Left forelimb (tissue), 1 donor: ENCODE data around the gene CHADL.
A peak's percentile ranks its signal among the peaks of the same experiment; 100 is the strongest.
"Not testable (repeated sequence)": the region's sequence is repeated elsewhere in the genome, so short reads cannot be mapped to it uniquely, and the experiment has no call there.

Experiments
- DNase-seq: peaks from one replicate; pipeline ENCODE4 v3.0.0-alpha.2; 2018; ENCODE audit warnings: low spot score

The CHADL gene, protein sequence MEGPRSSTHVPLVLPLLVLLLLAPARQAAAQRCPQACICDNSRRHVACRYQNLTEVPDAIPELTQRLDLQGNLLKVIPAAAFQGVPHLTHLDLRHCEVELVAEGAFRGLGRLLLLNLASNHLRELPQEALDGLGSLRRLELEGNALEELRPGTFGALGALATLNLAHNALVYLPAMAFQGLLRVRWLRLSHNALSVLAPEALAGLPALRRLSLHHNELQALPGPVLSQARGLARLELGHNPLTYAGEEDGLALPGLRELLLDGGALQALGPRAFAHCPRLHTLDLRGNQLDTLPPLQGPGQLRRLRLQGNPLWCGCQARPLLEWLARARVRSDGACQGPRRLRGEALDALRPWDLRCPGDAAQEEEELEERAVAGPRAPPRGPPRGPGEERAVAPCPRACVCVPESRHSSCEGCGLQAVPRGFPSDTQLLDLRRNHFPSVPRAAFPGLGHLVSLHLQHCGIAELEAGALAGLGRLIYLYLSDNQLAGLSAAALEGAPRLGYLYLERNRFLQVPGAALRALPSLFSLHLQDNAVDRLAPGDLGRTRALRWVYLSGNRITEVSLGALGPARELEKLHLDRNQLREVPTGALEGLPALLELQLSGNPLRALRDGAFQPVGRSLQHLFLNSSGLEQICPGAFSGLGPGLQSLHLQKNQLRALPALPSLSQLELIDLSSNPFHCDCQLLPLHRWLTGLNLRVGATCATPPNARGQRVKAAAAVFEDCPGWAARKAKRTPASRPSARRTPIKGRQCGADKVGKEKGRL

GRCh38 chr22:41240377-41241132, at the start of gene CHADL:
TSS of gene CHADL (minus strand) at chr22:41240931. CDS start at chr22:41240881, 50 bp downstream.
- DNase-seq = no peak

DNA sequence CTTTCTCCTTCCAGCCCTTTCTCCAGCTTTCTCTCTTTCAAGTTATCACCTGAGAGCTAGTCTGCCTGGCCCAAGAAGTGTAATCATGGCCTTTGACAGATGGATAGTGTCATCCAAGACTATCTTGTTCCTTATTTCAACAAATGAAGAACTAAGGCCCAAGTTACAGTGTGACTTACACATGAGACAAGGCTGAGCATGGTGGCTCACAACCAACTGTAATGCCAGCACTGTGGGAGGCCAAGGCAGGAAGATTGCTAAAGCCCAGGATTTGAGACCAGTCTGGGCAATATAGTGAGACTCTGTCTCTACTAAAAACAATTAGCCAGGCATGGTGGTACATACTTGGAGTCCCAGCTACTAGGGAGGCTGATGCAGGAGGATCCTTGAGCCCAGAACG, 48.9 kb upstream of the CHADL start:
- no peak for DNase-seq

DNA sequence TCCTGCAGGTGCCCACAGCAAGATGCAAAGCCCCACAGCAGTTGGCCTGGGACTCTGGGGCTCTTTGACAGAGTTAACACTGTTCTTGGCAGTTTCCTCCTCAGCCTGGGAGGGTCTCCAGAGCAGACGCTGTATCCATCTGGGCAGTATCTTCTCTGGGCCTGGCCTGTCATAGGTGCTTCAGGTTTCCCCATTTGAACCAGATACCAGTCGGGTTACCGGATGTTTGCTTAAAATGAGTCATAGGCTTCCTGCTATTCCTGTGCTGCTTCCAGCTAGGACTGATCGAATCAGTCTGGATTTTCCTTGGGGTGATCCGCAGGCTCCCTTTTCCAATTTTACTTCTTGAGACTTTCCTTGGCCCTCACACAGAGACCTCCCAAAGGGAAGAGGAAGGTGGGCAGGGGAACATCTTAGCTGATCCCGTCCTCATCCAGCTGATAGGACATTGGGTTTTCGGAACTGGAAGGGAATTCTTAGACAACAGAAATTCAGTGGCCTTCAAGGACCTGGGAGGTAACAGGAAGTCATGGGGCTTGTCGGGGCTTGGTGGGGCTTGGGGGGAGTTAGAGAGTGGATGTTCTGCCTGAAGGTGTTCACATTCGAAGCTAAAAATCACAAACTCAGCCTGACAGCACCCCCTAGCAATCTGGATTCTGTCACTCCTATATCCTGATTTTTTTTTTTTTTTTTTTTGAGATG, 47.7 kb upstream of the CHADL start:
- DNase-seq = no peak

- no peak for DNase-seq
These were observed 45.9 kb upstream of the CHADL start for GRCh38 chr22:41286639-41287091.

DNA sequence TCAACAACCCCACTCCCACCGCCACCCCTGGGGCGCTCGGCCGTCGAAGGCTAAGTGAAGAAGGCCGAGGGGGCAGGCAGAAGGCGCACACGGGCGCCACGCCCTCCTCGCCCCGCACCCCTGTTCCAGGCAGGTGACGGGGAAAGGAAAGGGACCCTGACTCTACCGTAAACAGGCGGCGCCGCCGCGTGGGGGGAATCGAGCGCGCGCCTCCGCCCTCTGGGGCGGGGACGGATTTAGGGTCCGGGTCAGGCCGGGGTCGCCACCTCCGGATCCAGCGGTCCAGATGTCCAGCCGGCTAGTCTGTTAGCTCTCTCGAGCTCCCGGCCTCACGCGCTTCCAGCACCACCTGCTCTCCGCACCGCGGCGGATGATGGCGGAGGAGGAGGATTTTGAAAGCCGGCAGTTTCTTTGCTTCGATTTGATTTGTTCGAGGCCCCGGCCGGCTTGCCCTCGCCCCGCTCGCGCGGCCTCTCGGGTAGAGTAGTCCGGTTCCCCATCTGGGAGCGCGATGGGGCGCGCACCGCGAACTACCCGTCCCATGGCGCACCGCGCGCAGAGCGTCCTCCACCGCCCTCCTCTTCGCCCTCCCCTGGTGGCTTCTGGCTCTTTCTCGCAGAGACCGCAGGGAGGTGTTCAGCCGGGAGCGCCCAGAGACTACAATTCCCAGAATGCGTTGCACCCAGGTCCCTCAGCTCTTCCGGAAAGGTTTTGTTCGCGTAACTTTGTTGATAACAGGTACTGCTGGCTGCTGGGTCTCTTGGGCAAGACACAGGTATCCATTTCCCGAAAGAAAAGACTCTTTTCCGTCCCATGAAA, 45.3 kb upstream of the CHADL start, which contains the start of gene RANGAP1:
RANGAP1 (minus strand) TSS at position 368 of the 819 bp plus-strand sequence. CDS start 5,143 bp downstream, outside the sequence.
- peak; percentile 99 for DNase-seq

DNA sequence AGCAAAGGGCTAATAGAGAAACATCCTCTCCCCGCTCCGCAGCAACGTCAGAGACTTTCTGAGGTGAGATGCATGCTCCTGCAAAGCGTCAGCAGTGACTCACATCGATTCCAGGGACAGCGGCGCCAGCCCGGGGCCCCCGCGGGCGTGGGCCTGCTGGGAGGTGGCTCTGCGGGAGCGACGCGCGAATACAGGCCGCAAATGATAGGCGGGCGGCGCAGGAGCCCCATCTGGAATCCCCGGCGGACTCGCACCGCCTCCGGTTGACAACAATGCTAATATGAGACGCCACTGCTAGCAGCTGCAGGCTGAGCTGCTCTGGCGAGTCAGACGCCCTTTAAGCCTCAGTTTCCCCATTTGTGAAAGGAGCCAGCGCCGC, 44.7 kb upstream of the CHADL start:
- no peak for DNase-seq

GRCh38 chr22:41284465-41284864, 43.7 kb upstream of the CHADL start:
- no peak for DNase-seq

GRCh38 chr22:41280854-41281253, 40.1 kb upstream of the CHADL start:
- DNase-seq = no peak

DNA sequence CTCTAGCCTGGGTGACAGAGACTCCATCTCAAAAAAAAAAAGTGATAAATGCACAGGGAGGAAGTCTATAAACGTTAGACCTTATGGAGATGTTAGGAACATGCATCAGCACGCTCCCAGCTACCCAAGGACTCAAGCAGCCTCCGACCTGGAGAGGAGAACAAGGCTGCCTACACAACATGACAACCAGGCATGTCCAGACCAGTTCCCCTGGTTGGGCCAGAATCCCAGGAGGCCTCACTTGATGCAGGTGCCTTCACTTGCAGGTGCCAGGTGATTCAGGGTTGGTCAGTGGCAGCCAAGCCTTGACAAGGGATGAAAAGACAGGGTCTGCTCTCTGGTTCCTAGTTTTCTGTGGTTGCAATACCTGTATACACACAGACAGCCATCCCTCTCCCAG, 39.3 kb upstream of the CHADL start:
- DNase-seq = no peak

- no peak for DNase-seq
These were observed 34.1 kb upstream of the CHADL start for GRCh38 chr22:41274856-41275255.

DNA sequence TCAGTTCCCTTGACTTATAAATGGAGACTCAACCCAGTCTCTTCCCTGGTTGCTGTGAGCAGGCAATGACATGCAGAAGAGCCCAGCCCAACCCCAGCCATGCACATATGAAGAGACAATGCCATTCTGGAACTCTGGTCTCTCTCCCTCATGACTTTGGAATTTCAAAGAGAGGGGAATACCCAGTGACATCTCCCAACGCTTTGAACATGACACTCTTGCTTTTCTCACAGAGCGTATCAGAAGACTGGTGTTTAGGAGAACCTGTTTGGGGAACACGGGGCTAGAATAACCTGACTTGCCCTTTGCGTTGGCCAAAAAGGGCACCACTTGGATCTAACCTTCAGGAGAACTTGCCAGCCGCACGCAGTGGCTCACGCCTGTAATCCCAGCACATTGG, 32.4 kb upstream of the CHADL start:
- no peak for DNase-seq

GRCh38 chr22:41271787-41272186, 31.1 kb upstream of the CHADL start:
- DNase-seq = no peak

- no peak for DNase-seq
These were observed 27.2 kb upstream of the CHADL start for GRCh38 chr22:41267958-41268357.

GRCh38 chr22:41264408-41264941, 23.7 kb upstream of the CHADL start:
- DNase-seq = no peak

DNA sequence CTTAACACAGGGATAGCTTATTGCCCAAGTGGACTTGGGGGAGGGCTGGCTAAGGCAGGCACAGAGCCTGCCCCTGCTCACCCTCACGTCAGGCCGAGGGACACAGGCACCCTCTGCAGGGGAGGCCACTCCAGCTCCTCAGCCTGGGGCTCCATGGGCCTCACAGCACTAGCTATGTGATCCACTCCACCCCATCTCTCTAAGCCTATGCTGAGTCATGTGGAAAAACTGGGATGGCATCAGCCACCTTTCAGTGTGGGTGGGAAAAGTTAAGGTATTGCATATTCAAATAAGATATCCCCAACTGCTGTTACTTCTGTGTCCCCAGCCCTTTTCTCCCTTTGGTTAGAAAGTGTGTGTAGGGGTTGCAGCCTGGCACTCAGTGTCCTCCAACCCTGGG, 23.0 kb upstream of the CHADL start:
- no peak for DNase-seq

GRCh38 chr22:41262250-41262765, 21.6 kb upstream of the CHADL start:
- no peak for DNase-seq

DNA sequence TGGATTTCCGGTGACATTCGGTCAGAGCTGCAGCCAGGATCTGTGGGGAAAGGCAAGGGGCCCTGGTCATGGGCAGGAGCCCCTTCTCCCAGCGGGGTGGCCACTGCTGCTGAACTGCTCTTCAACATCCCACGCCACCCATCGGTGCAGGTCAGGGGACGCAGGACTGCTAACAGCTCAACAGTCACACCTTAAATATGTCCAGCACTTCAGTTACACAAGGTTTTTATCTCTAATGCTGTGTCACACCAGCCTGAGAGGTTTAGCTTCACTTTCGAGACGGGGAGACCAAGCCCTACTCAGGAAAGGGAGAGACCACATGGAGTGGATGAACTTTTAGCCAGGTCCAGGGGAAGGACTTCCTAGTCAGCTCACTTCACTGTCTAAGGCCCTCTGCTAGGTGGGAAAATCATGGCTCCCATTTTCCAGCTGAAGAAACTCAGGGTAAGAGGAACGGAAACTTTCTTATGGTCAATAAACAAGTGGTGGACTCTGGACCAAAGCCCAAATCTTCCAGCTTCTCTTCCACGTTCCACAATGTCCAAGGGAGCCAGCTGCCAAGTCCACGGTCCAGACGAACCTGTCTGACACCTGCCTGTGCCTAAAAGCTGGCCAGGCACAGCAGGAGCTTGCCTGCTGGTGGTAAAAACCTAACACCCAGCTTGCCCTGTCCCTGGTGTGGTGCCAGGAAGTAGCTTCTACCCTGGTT, 21.0 kb upstream of the CHADL start:
- DNase-seq = no peak

DNA sequence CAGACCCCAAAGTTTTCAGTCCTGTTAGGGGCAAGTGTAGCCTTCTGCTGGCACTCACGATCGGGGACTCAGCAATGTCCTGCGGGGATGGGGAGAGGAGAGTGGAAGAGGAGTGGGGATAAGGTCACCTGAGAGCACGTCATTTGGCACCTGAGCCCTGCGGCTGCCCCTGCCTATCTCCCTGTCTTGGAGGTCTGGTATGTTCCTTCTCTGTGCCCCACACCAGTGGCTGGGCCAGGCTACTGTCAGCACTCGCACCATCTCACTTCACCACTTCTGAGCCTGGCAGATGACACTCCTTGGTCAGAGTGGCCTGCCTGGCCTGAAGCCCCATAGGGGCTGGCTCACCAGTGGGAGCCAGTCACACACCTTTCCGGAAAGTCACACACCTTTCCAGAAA, 20.1 kb upstream of the CHADL start:
- DNase-seq = no peak

GRCh38 chr22:41259756-41260155, 19.0 kb upstream of the CHADL start:
- DNase-seq = not testable (repeated sequence)

DNA sequence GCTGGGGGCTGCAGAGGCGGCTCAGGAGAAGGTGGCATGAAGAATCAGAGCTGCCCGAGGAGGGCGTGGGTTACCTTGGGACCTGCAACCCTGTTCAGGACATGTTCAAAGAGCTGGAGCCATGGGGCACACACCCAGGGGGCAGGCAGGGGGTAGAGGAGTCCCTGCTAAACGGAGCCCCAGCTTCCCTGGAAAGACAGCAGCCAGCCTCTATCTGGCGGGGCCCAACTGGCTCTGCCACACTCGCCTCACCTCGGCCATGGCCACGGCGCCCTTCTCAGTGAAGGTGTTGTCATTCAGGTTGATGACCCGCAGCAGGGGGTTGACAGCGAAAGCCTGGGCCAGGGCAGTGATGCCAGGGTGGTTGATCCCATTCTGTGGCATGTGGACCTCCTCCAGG, 17.0 kb upstream of the CHADL start:
- no peak for DNase-seq
